Liver (tissue), 9 donors: ENCODE results near the gene CACNA1C. TPM values are rescaled to one million over a fixed set of nuclear protein-coding genes. Genes with fewer than 3 reads are reported as not detected.

Experiments used
- DNase-seq: peaks from one replicate; pipeline ENCODE4 v3.0.0-alpha.2; 2017; ENCODE audit warnings: low spot score
- H3K27ac ChIP-seq, 2 donors: one replicate each; pipeline ENCODE4 v1.7.0; 2013; ENCODE audit warnings: inconsistent platforms in 2 of 2, low read length in 2 of 2, control low read depth in 1 of 2, low read depth in 1 of 2, mild to moderate bottlenecking in 1 of 2
- H3K27me3 ChIP-seq, 4 donors: one replicate each; pipeline versions ENCODE4 v1.6.1 to v1.7.0; 2013; ENCODE audit warnings: low read length in 3 of 4, inconsistent platforms in 1 of 4, mild to moderate bottlenecking in 1 of 4, moderate library complexity in 1 of 4; ENCODE audit not compliant: control insufficient read depth in 4 of 4, insufficient read depth in 4 of 4
- H3K36me3 ChIP-seq, 4 donors: one replicate each; pipeline versions ENCODE4 v1.6.1 to v1.7.0; 2013; ENCODE audit warnings: low read length in 3 of 4, mild to moderate bottlenecking in 3 of 4, low read depth in 1 of 4, moderate library complexity in 1 of 4; ENCODE audit not compliant: control insufficient read depth in 4 of 4, insufficient read depth in 3 of 4
- H3K4me1 ChIP-seq, 4 donors: one replicate each; pipeline versions ENCODE4 v1.6.1 to v1.7.0; 2013; ENCODE audit warnings: low read length in 3 of 4, mild to moderate bottlenecking in 3 of 4, moderate library complexity in 1 of 4; ENCODE audit not compliant: control insufficient read depth in 4 of 4, insufficient read depth in 4 of 4
- H3K4me3 ChIP-seq, 3 donors: one replicate each; pipeline versions ENCODE4 v1.6.1 to v1.7.0; 2013; ENCODE audit warnings: low read length in 3 of 3, control low read depth in 1 of 3, low read depth in 1 of 3, mild to moderate bottlenecking in 1 of 3
- H3K9ac ChIP-seq, 2 donors: one replicate each; pipeline ENCODE4 v1.7.0; 2013; ENCODE audit warnings: low read length in 2 of 2, mild to moderate bottlenecking in 2 of 2, moderate library complexity in 2 of 2, control low read depth in 1 of 2, low read depth in 1 of 2
- H3K9me3 ChIP-seq, 4 donors: one replicate each; pipeline versions ENCODE4 v1.6.1 to v1.7.0; 2013; ENCODE audit warnings: low read length in 3 of 4; ENCODE audit not compliant: control insufficient read depth in 4 of 4
- EGR1 ChIP-seq, 2 donors: IDR thresholded peaks; 2 replicates each; pipeline ENCODE4 v1.6.1; 2016 to 2018; ENCODE audit warnings: antibody characterized with exemption in 2 of 2, low read depth in 2 of 2
- FOXA1 ChIP-seq: IDR thresholded peaks from 2 replicates; pipeline ENCODE4 v1.6.1; 2016; ENCODE audit warnings: antibody characterized with exemption
- FOXA2 ChIP-seq: IDR thresholded peaks from 2 replicates; pipeline ENCODE4 v1.6.1; 2016; ENCODE audit warnings: antibody characterized with exemption
- GABPA ChIP-seq, 2 donors: IDR thresholded peaks in 1 of 2; conservative IDR thresholded peaks in 1 of 2; 2 replicates each; pipeline ENCODE4 v1.6.1; 2016; ENCODE audit warnings: antibody characterized with exemption in 2 of 2, mild to moderate bottlenecking in 1 of 2, moderate library complexity in 1 of 2
- HNF4A ChIP-seq, 2 donors: conservative IDR thresholded peaks; 2 replicates each; pipeline ENCODE4 v1.6.1; 2016; ENCODE audit warnings: antibody characterized with exemption in 2 of 2, mild to moderate bottlenecking in 2 of 2
- HNF4G ChIP-seq: IDR thresholded peaks from 2 replicates; pipeline ENCODE4 v1.6.1; 2016; ENCODE audit warnings: antibody characterized with exemption
- JUND ChIP-seq, 2 donors: IDR thresholded peaks; 2 replicates each; pipeline ENCODE4 v1.6.1; 2016; ENCODE audit warnings: antibody characterized with exemption in 2 of 2
- RAD21 ChIP-seq, 2 donors: IDR thresholded peaks; 2 replicates each; pipeline ENCODE4 v1.6.1; 2016; ENCODE audit warnings: antibody characterized with exemption in 2 of 2, mild to moderate bottlenecking in 2 of 2
- RXRA ChIP-seq, 2 donors: IDR thresholded peaks; 2 replicates each; pipeline ENCODE4 v1.6.1; 2017 to 2018; ENCODE audit warnings: antibody characterized with exemption in 2 of 2, mild to moderate bottlenecking in 1 of 2
- SP1 ChIP-seq: IDR thresholded peaks from 2 replicates; pipeline ENCODE4 v1.6.1; 2018; ENCODE audit warnings: antibody characterized with exemption, mild to moderate bottlenecking
- TAF1 ChIP-seq: conservative IDR thresholded peaks from 2 replicates; pipeline ENCODE4 v1.6.1; 2016; ENCODE audit warnings: antibody characterized with exemption, mild to moderate bottlenecking
- YY1 ChIP-seq: IDR thresholded peaks from 2 replicates; pipeline ENCODE4 v1.6.1; 2016; ENCODE audit warnings: antibody characterized with exemption, mild to moderate bottlenecking
- WGBS: extraction: QIAGEN DNeasy Blood & Tissue Kit; methylation state at CpG from one replicate; pipeline ENCODE4 v1.1.7; 2013; 5-methylcytosine and 5-hydroxymethylcytosine counted together
- polyA plus RNA-seq, 2 donors: library from polyadenylated mRNA; stranded (reverse) in 1 of 2; unstranded in 1 of 2; fragments of 200-250 nt in 1 of 2; fragments of >200 nt in 1 of 2; fragmentation: Nextera tagmentation in 1 of 2; extraction: Ambion mirVana in 1 of 2; gene quantifications; one replicate each; pipeline versions ENCODE4 v1.2.1 to v1.2.3, GENCODE V29; 2013 to 2015
- total RNA-seq, 2 donors: library from RNA; depleted of rRNA; stranded (reverse); fragments of >200 nt; gene quantifications; one replicate each; pipeline ENCODE4 v1.2.3, GENCODE V29; 2014
- TF ChIP-seq, protein P1 (sequence below): IDR thresholded peaks from 2 replicates; pipeline ENCODE4 v1.6.1; 2016; ENCODE audit warnings: antibody characterized with exemption, mild to moderate bottlenecking
- TF ChIP-seq, protein P2 (sequence below): IDR thresholded peaks from 2 replicates; pipeline ENCODE4 v1.6.1; 2016; ENCODE audit warnings: antibody characterized with exemption
- TF ChIP-seq, protein P3 (sequence below): IDR thresholded peaks from 2 replicates; pipeline ENCODE4 v1.6.1; 2016; ENCODE audit warnings: antibody characterized with exemption
- TF ChIP-seq, protein P4 (sequence below): fragments of 150-350 bp; IDR thresholded peaks from 2 replicates; pipeline ENCODE4 v1.5.1; 2017; ENCODE audit warnings: improper control_type of control experiment, low read depth, low read length; ENCODE audit not compliant: missing input control
- donor health status: healthy.
- donor health status: healthy.
- donor health status: healthy.
- donor health status: healthy.
- donor health status: healthy.

The CACNA1C gene
- total and polyA plus RNA-seq, 4 donors, result 0.23 to 1.9 (median 0.41) TPM

DNA sequence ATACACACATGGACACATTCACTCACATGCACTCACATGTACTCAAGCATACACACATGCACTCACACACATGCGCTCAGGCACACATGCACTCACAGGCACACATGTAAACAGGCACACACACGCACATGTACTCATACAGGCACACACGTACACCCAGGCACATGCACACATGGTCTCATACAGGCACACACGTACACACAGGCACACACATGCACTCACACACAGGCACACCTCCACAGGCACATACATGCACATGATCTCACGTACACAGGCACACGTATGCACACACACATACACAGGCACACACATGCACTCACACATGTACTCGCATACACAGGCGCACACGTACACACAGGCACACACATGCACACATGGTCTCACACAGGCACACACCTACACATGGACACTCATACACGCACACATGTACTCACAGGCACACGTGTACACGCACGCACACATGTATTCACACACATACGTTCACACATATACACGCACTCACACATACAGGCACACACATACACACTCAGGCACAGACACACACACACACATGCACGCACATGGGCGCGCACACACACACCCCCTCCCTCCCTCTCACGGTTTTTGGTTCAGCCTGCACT lies 138.9 kb downstream of the CACNA1C start:
- TF ChIP-seq HNF4G, result no peak
- no peak for TF ChIP-seq FOXA2
- no peak for TF ChIP-seq RAD21 (IDR thresholded peaks at IDR 0.05)
- TF ChIP-seq, protein P1, sequence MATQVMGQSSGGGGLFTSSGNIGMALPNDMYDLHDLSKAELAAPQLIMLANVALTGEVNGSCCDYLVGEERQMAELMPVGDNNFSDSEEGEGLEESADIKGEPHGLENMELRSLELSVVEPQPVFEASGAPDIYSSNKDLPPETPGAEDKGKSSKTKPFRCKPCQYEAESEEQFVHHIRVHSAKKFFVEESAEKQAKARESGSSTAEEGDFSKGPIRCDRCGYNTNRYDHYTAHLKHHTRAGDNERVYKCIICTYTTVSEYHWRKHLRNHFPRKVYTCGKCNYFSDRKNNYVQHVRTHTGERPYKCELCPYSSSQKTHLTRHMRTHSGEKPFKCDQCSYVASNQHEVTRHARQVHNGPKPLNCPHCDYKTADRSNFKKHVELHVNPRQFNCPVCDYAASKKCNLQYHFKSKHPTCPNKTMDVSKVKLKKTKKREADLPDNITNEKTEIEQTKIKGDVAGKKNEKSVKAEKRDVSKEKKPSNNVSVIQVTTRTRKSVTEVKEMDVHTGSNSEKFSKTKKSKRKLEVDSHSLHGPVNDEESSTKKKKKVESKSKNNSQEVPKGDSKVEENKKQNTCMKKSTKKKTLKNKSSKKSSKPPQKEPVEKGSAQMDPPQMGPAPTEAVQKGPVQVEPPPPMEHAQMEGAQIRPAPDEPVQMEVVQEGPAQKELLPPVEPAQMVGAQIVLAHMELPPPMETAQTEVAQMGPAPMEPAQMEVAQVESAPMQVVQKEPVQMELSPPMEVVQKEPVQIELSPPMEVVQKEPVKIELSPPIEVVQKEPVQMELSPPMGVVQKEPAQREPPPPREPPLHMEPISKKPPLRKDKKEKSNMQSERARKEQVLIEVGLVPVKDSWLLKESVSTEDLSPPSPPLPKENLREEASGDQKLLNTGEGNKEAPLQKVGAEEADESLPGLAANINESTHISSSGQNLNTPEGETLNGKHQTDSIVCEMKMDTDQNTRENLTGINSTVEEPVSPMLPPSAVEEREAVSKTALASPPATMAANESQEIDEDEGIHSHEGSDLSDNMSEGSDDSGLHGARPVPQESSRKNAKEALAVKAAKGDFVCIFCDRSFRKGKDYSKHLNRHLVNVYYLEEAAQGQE, result no peak
- TF ChIP-seq HNF4A (conservative IDR thresholded peaks at IDR 0.05), result no peak
- TF ChIP-seq, protein P2, sequence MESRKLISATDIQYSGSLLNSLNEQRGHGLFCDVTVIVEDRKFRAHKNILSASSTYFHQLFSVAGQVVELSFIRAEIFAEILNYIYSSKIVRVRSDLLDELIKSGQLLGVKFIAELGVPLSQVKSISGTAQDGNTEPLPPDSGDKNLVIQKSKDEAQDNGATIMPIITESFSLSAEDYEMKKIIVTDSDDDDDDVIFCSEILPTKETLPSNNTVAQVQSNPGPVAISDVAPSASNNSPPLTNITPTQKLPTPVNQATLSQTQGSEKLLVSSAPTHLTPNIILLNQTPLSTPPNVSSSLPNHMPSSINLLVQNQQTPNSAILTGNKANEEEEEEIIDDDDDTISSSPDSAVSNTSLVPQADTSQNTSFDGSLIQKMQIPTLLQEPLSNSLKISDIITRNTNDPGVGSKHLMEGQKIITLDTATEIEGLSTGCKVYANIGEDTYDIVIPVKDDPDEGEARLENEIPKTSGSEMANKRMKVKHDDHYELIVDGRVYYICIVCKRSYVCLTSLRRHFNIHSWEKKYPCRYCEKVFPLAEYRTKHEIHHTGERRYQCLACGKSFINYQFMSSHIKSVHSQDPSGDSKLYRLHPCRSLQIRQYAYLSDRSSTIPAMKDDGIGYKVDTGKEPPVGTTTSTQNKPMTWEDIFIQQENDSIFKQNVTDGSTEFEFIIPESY, result no peak
- TF ChIP-seq, protein P3, sequence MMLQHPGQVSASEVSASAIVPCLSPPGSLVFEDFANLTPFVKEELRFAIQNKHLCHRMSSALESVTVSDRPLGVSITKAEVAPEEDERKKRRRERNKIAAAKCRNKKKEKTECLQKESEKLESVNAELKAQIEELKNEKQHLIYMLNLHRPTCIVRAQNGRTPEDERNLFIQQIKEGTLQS, result no peak
- TF ChIP-seq JUND (IDR thresholded peaks at IDR 0.05), result no peak
- TF ChIP-seq FOXA1, result no peak
- TF ChIP-seq RXRA (IDR thresholded peaks at IDR 0.05), result no peak
- TF ChIP-seq, protein P4, sequence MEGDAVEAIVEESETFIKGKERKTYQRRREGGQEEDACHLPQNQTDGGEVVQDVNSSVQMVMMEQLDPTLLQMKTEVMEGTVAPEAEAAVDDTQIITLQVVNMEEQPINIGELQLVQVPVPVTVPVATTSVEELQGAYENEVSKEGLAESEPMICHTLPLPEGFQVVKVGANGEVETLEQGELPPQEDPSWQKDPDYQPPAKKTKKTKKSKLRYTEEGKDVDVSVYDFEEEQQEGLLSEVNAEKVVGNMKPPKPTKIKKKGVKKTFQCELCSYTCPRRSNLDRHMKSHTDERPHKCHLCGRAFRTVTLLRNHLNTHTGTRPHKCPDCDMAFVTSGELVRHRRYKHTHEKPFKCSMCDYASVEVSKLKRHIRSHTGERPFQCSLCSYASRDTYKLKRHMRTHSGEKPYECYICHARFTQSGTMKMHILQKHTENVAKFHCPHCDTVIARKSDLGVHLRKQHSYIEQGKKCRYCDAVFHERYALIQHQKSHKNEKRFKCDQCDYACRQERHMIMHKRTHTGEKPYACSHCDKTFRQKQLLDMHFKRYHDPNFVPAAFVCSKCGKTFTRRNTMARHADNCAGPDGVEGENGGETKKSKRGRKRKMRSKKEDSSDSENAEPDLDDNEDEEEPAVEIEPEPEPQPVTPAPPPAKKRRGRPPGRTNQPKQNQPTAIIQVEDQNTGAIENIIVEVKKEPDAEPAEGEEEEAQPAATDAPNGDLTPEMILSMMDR, result no peak
- TF ChIP-seq YY1, result no peak
- TF ChIP-seq TAF1, result no peak
- TF ChIP-seq GABPA (IDR thresholded peaks at IDR 0.05 in 1 of 2, conservative IDR thresholded peaks at IDR 0.05 in 1 of 2), result no peak
- no peak for TF ChIP-seq EGR1 (IDR thresholded peaks at IDR 0.05; ENCODE audit: low read depth in 2 of 2)
- no peak for TF ChIP-seq SP1
- H3K4me3 ChIP-seq, result no peak overlapping the region
- peaks cover 0 to 4% (median 0%) of the 10 kb centered on the region in 4 donors for H3K27me3 ChIP-seq
- 97% methylated on average over 19 of the region's 19 CpGs for WGBS
- H3K36me3 ChIP-seq, result no peaks in the 10 kb centered on the region
- H3K27ac ChIP-seq, result no peak overlapping the region
- DNase-seq, result no peak
- no peaks in the 10 kb centered on the region for H3K9me3 ChIP-seq
- H3K9ac ChIP-seq, result no peak overlapping the region
- H3K4me1 ChIP-seq, result no peaks in the 10 kb centered on the region

DNA sequence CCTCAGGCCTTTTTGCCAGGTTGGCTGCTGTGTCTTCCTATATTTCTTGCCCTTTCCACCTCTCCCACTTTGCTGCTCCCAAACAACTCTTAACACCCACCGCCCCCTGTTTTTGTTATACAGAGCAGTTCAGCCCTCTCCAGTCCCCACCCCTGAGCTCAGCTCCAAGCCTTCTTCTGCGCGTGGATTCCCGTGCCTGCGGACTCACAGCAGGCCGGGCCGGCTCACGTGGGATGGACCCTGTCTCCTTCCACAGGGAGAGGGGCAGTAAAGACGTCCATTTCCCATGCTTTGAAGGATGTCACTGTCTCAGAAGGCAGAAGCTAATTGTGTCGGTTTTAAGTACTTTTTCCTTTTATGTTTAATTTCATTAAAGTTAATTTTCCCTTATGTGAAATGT lies 139.4 kb downstream of the CACNA1C start:
- no peaks in the 10 kb centered on the region for H3K4me1 ChIP-seq
- no peak overlapping the region for H3K9ac ChIP-seq
- no peak overlapping the region for H3K27ac ChIP-seq
- peaks cover 0 to 4% (median 0%) of the 10 kb centered on the region in 4 donors for H3K27me3 ChIP-seq
- TF ChIP-seq, protein P2, result no peak
- DNase-seq, result no peak
- 91% methylated on average over 10 of the region's 10 CpGs for WGBS
- no peak overlapping the region for H3K4me3 ChIP-seq
- no peaks in the 10 kb centered on the region for H3K36me3 ChIP-seq
- H3K9me3 ChIP-seq, result no peaks in the 10 kb centered on the region
